GM12801 (cell line): ENCODE results near the gene MMP25.

Experiments used
- CTCF ChIP-seq: IDR thresholded peaks from one replicate; pipeline ENCODE4 v1.5.1; 2011; ENCODE audit warnings: control low read depth; ENCODE audit not compliant: insufficient read length; ENCODE audit errors: extremely low read depth

The MMP25 gene

GRCh38 chr16:3036726-3037315 lies 9.5 kb upstream of the MMP25 start, which contains the start of gene BICDL2:
BICDL2 (minus strand) TSS chr16:3036944; CDS start chr16:3035496, 1,448 bp downstream.
- no peak for TF ChIP-seq CTCF

GRCh38 chr16:3038256-3038655 lies 8.1 kb upstream of the MMP25 start:
- TF ChIP-seq CTCF: no peak

- no peak for TF ChIP-seq CTCF
Measured at GRCh38 chr16:3038896-3039295, 7.5 kb upstream of the MMP25 start.

DNA sequence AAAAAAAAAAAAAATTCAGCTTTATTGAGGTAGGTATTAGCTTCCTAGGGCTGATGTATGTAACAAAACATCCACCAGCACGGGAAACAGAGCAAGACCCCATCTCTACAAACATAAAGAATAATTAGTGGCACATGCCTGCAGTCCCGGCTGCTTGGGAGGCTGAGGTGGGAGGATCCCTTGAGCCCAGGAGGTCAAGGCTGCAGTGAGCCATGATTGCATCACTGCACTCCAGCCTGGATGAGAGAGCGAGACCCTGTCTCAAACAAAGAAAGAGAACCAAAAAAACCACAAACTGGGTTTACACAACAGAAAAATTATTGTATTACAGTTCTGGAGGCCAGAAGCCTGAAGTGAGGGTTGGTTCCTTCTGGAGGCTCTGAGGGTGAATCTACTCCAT lies 4.0 kb upstream of the MMP25 start:
- no peak for TF ChIP-seq CTCF

GRCh38 chr16:3044708-3045107 lies 1.7 kb upstream of the MMP25 start:
- no peak for TF ChIP-seq CTCF

GRCh38 chr16:3046641-3047386 lies 453 bp downstream of the MMP25 start:
- no peak for TF ChIP-seq CTCF

DNA sequence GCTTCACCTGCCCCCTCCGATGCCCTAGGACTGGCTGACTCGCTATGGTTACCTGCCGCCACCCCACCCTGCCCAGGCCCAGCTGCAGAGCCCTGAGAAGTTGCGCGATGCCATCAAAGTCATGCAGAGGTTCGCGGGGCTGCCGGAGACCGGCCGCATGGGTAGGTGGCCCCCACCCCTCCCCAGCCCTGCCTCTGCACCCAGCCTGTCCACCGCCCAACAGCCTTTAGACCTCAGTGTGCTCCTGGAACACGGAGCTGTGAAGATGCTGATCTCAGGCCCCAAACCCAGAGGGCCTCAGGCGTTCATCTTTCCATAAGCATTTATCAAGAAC lies 993 bp downstream of the MMP25 start:
- TF ChIP-seq CTCF: no peak
